ENCODE measurements around the gene KCNK4. TPM values are rescaled to one million over a fixed set of nuclear protein-coding genes. Genes with fewer than 3 reads are reported as not detected.

Gene KCNK4
- polyA plus RNA-seq, 1 donor (not counting 4 experiments of a cell fraction or from before 2014, with no cell fraction given), result not detected

- TF ChIP-seq CTCF (optimal IDR thresholded peaks at IDR 0.05 in 1 of 3, IDR thresholded peaks at IDR 0.05 in 1 of 3, conservative IDR thresholded peaks at IDR 0.05 in 1 of 3; ENCODE audit: extremely low read depth in 1 of 3, insufficient read depth in 2 of 3, low read length in 3 of 3), result no peak
- TF ChIP-seq EZH2 (IDR thresholded peaks at IDR 0.05; ENCODE audit: low read length), result no peak
- no peaks in the 10 kb centered on the region for H3K9me3 ChIP-seq (ENCODE audit: control insufficient read depth, low read depth, low read length)
- no peak overlapping the region for H3K4me3 ChIP-seq (ENCODE audit: control insufficient read depth in 2 of 3, extremely low read depth in 1 of 3, insufficient read depth in 2 of 3, low read depth in 1 of 3, low read length in 3 of 3)
- peaks cover 8% of the 10 kb centered on the region for H4K20me1 ChIP-seq (ENCODE audit: control insufficient read depth, extremely low read depth, insufficient read depth, low read length)
- no peaks in the 10 kb centered on the region for H3K27me3 ChIP-seq (ENCODE audit: control insufficient read depth, extremely low read depth, insufficient read depth, low read length)
- FAIRE-seq (no peak), DNase-seq (ENCODE audit: low read depth, low spot score) (no peak)
- no peak overlapping the region for H3K27ac ChIP-seq (ENCODE audit: control insufficient read depth, insufficient read depth, low read length)
- H3K36me3 ChIP-seq (ENCODE audit: control insufficient read depth in 2 of 2, extremely low read depth in 1 of 2, insufficient read depth in 2 of 2, low read length in 2 of 2), result peaks cover 33 to 49% of the 10 kb centered on the region in 2 experiments
- H3K9ac ChIP-seq (ENCODE audit: control insufficient read depth, extremely low read depth, insufficient read depth, low read length), result no peak overlapping the region
- H3K9me1 ChIP-seq (ENCODE audit: control insufficient read depth, extremely low read depth, insufficient read depth, low read length), result peaks cover 2% of the 10 kb centered on the region
- H3K79me2 ChIP-seq (ENCODE audit: control insufficient read depth, insufficient read depth, low read length), result peaks cover 48% of the 10 kb centered on the region
- H3K4me1 ChIP-seq (ENCODE audit: control insufficient read depth, extremely low read depth, insufficient read depth, low read length), result peaks cover 20% of the 10 kb centered on the region
- dilution Hi-C loops (cut with MboI; ENCODE audit: extremely low pct_ligation_motif_present, low sequenced_read_pairs), result no loop called here
- H2AFZ ChIP-seq (ENCODE audit: control insufficient read depth, low read length), result no peak overlapping the region
- no peak overlapping the region for H3K4me2 ChIP-seq (ENCODE audit: control insufficient read depth, extremely low read depth, insufficient read depth, low read depth, low read length)
Observed at GRCh38 chr11:64255135-64256128, 35.7 kb upstream of the KCNK4 start.

GRCh38 chr11:64256300-64256699, 34.8 kb upstream of the KCNK4 start:
- Histone ChIP-seq H3K36me3 (ENCODE audit: control insufficient read depth in 2 of 2, extremely low read depth in 1 of 2, insufficient read depth in 2 of 2, low read length in 2 of 2) (peaks cover 34 to 52% of the 10 kb centered on the region in 2 experiments), H3K27me3 (ENCODE audit: control insufficient read depth, extremely low read depth, insufficient read depth, low read length) (no peaks in the 10 kb centered on the region), H3K9me1 (ENCODE audit: control insufficient read depth, extremely low read depth, insufficient read depth, low read length) (peaks cover 2% of the 10 kb centered on the region), H4K20me1 (ENCODE audit: control insufficient read depth, extremely low read depth, insufficient read depth, low read length) (peaks cover 8% of the 10 kb centered on the region), H3K4me3 (ENCODE audit: control insufficient read depth in 2 of 3, extremely low read depth in 1 of 3, insufficient read depth in 2 of 3, low read depth in 1 of 3, low read length in 3 of 3) (no peak overlapping the region), H3K9me3 (ENCODE audit: control insufficient read depth, low read depth, low read length) (no peaks in the 10 kb centered on the region), H3K27ac (ENCODE audit: control insufficient read depth, insufficient read depth, low read length) (no peak overlapping the region), H3K4me2 (ENCODE audit: control insufficient read depth, extremely low read depth, insufficient read depth, low read depth, low read length) (no peak overlapping the region), H3K4me1 (ENCODE audit: control insufficient read depth, extremely low read depth, insufficient read depth, low read length) (peaks cover 17% of the 10 kb centered on the region), H2AFZ (ENCODE audit: control insufficient read depth, low read length) (no peak overlapping the region), H3K9ac (ENCODE audit: control insufficient read depth, extremely low read depth, insufficient read depth, low read length) (no peak overlapping the region), H3K79me2 (ENCODE audit: control insufficient read depth, insufficient read depth, low read length) (peaks cover 48% of the 10 kb centered on the region)
- FAIRE-seq, result no peak
- dilution Hi-C loops (cut with MboI; ENCODE audit: extremely low pct_ligation_motif_present, low sequenced_read_pairs), result no loop called here
- TF ChIP-seq CTCF (optimal IDR thresholded peaks at IDR 0.05 in 1 of 3, IDR thresholded peaks at IDR 0.05 in 1 of 3, conservative IDR thresholded peaks at IDR 0.05 in 1 of 3; ENCODE audit: extremely low read depth in 1 of 3, insufficient read depth in 2 of 3, low read length in 3 of 3) (no peak), EZH2 (IDR thresholded peaks at IDR 0.05; ENCODE audit: low read length) (no peak)
- DNase-seq (ENCODE audit: low read depth, low spot score), result no peak
